Coronary artery (tissue), 2 donors: ENCODE measurements around the gene ATP6V0E2.
"Not testable (repeated sequence)": the region's sequence is repeated elsewhere in the genome, so short reads cannot be mapped to it uniquely, and the experiment has no call there.

ENCODE experiments used
- DNase-seq: peaks from one replicate; pipeline ENCODE4 v3.0.0-alpha.2; 2017; ENCODE audit warnings: low spot score
- H3K27ac ChIP-seq, 2 donors: fragments of 200-600 bp; sonication (generic); one replicate each; pipeline ENCODE4 v1.5.1; 2016 to 2019
- H3K4me3 ChIP-seq: fragments of 200-600 bp; sonication (generic); 2 replicates; pipeline ENCODE4 v1.5.1; 2016; ENCODE audit warnings: mild to moderate bottlenecking, moderate library complexity

ATP6V0E2 gene

DNA sequence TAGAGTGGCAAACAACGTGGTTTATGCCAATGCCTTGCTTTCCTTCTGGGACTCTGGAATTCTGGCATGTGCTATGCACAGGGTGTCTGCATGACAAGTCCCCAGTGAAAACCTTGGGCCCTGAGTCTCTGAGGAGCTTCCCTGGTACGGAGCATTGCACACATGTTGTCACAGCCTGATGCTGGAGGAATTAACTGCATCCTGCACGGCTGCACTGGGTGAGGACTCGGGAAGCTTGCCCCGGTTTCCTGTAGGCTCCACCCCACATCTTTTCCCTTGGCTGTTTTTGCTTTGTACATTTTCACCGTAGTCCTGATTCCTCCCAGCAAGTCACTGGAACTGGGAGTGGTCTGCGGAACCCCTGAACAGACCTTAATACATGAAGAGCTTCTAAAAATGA, 52.6 kb downstream of the ATP6V0E2 start:
- not testable (repeated sequence) for H3K27ac ChIP-seq, H3K4me3 ChIP-seq, DNase-seq
